Nephron progenitor cell (in vitro differentiated cells): Measurements from ENCODE around the gene RTN4RL1.
A peak's percentile ranks its signal among the peaks of the same experiment; 100 is the strongest.

Experiments
- DNase-seq: peaks from one replicate; pipeline ENCODE4 v3.0.0; 2021
- H3K27ac Mint-ChIP-seq: 2 replicates; pipeline ENCODE4 v1.8.0; 2021; ENCODE audit warnings: mild to moderate bottlenecking, moderate library complexity, mixed read lengths
- H3K27me3 Mint-ChIP-seq: 2 replicates; pipeline ENCODE4 v1.8.0; 2021; ENCODE audit warnings: mild to moderate bottlenecking, low read depth, mixed read lengths; ENCODE audit not compliant: poor library complexity
- H3K36me3 Mint-ChIP-seq: 2 replicates; pipeline ENCODE4 v1.8.0; 2021; ENCODE audit warnings: low read depth, mixed read lengths
- H3K4me1 Mint-ChIP-seq: 2 replicates; pipeline ENCODE4 v1.8.0; 2021; ENCODE audit warnings: mixed read lengths
- H3K4me3 Mint-ChIP-seq: 2 replicates; pipeline ENCODE4 v1.8.0; 2021; ENCODE audit warnings: mild to moderate bottlenecking, moderate library complexity, mixed read lengths
- H3K9me3 Mint-ChIP-seq: 2 replicates; pipeline ENCODE4 v1.8.0; 2021; ENCODE audit warnings: mild to moderate bottlenecking, moderate library complexity, mixed read lengths
- CTCF ChIP-seq: fragments of 200-600 bp; sonication (generic); IDR thresholded peaks from 2 replicates; pipeline ENCODE4 v1.5.0; 2021; ENCODE audit warnings: antibody characterized with exemption

RTN4RL1 gene

GRCh38 chr17:2064980-2065785 is 40.0 kb upstream of the RTN4RL1 start:
- H3K36me3 Mint-ChIP-seq: peaks cover 71% of the 10 kb centered on the region
- DNase-seq: no peak
- H3K4me1 Mint-ChIP-seq: peaks cover 80% of the 10 kb centered on the region
- no peak overlapping the region for H3K4me3 Mint-ChIP-seq
- peaks cover 29% of the 10 kb centered on the region for H3K27me3 Mint-ChIP-seq
- no peaks in the 10 kb centered on the region for H3K9me3 Mint-ChIP-seq
- TF ChIP-seq CTCF: peak; percentile 12
- H3K27ac Mint-ChIP-seq: peak overlapping the region; percentile 61

- peak overlapping the region; percentile 61 for H3K27ac Mint-ChIP-seq
- no peak for DNase-seq
- peaks cover 69% of the 10 kb centered on the region for H3K36me3 Mint-ChIP-seq
- H3K4me3 Mint-ChIP-seq: peak overlapping the region; percentile 18
- TF ChIP-seq CTCF: no peak
- peaks cover 35% of the 10 kb centered on the region for H3K27me3 Mint-ChIP-seq
- no peaks in the 10 kb centered on the region for H3K9me3 Mint-ChIP-seq
- peaks cover 76% of the 10 kb centered on the region for H3K4me1 Mint-ChIP-seq
These were observed 39.4 kb upstream of the RTN4RL1 start for GRCh38 chr17:2064520-2064971.

GRCh38 chr17:2064147-2064489 is 39.0 kb upstream of the RTN4RL1 start:
- peaks cover 36% of the 10 kb centered on the region for H3K27me3 Mint-ChIP-seq
- no peak overlapping the region for H3K27ac Mint-ChIP-seq
- DNase-seq: no peak
- H3K4me3 Mint-ChIP-seq: peak overlapping the region; percentile 7
- TF ChIP-seq CTCF: no peak
- H3K36me3 Mint-ChIP-seq: peaks cover 70% of the 10 kb centered on the region
- no peaks in the 10 kb centered on the region for H3K9me3 Mint-ChIP-seq
- peaks cover 76% of the 10 kb centered on the region for H3K4me1 Mint-ChIP-seq

- Mint-ChIP-seq H3K9me3 (no peaks in the 10 kb centered on the region), H3K4me1 (peaks cover 70% of the 10 kb centered on the region), H3K27ac (no peak overlapping the region), H3K36me3 (peaks cover 64% of the 10 kb centered on the region), H3K4me3 (peak overlapping the region; percentile 7), H3K27me3 (peaks cover 42% of the 10 kb centered on the region)
- TF ChIP-seq CTCF: no peak
- no peak for DNase-seq
These were observed 38.4 kb upstream of the RTN4RL1 start for GRCh38 chr17:2063261-2064146.

- peaks cover 61% of the 10 kb centered on the region for H3K4me1 Mint-ChIP-seq
- no peak for TF ChIP-seq CTCF
- no peak for DNase-seq
- H3K27me3 Mint-ChIP-seq: peaks cover 51% of the 10 kb centered on the region
- no peak overlapping the region for H3K27ac Mint-ChIP-seq
- H3K36me3 Mint-ChIP-seq: peaks cover 63% of the 10 kb centered on the region
- peak overlapping the region; percentile 49 for H3K4me3 Mint-ChIP-seq
- no peaks in the 10 kb centered on the region for H3K9me3 Mint-ChIP-seq
These were observed 37.5 kb upstream of the RTN4RL1 start for GRCh38 chr17:2062571-2063183.
